NCI-H187 (cell line): Measurements from ENCODE around the gene STX18.
A peak's percentile ranks its signal among the peaks of the same experiment; 100 is the strongest.
"Not testable (repeated sequence)": the region's sequence is repeated elsewhere in the genome, so short reads cannot be mapped to it uniquely, and the experiment has no call there.

ENCODE experiments used
- DNase-seq, 2 experiments: peaks; one replicate each; lab custom pipeline; 2025; lab: John Stamatoyannopoulos, UW

STX18 gene

DNA sequence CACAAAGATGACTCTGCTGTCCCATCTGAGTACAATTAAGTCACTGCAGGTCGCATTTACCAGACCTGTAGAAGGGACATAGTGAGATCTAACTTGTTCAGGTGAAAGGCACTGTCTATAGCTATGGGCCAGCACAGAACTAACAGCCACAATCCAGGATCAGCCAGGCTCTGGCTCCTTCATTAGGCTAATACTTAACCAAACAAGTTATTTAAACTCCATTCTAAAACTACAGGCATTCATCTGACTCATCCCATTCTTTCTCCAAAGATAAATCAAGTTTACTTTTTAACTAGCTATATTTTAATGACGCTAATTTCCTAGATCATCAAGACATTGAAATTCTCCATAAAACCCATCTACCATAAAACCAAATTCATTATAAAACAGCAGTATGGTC is 62.5 kb downstream of the STX18 start:
- DNase-seq: no peak

- no peak for DNase-seq
These were observed 64.1 kb downstream of the STX18 start for GRCh38 chr4:4477796-4478195.

- DNase-seq: no peak
These were observed 64.5 kb downstream of the STX18 start for GRCh38 chr4:4477391-4477790.

- no peak for DNase-seq
These were observed 67.4 kb downstream of the STX18 start for GRCh38 chr4:4474476-4474875.

- no peak for DNase-seq
These were observed 69.4 kb downstream of the STX18 start for GRCh38 chr4:4472344-4472958.

- DNase-seq: no peak
These were observed 70.7 kb downstream of the STX18 start for GRCh38 chr4:4471195-4471594.

DNA sequence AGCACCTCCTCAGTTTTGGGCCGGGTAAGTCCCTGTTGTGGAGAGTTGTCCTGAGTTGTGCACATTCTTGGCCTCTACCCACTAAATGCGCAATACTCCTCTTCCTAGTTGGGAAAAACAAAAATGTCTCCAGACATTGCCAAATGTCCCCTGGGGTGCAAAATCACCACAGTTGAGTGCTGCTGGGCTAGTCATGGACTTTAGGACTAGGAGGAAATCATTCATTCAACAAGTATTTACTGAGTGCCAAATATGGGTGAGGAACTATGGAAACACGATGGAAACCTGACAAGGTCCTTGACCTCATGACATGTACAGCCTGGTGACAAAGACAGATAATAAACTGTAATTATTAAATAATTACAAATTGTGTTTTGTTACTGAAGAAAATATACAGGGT is 71.6 kb downstream of the STX18 start:
- DNase-seq: no peak

GRCh38 chr4:4465238-4465637 is 76.6 kb downstream of the STX18 start:
- not testable (repeated sequence) for DNase-seq

- DNase-seq: no peak
These were observed 78.9 kb downstream of the STX18 start for GRCh38 chr4:4462970-4463369.

GRCh38 chr4:4461850-4462249 is 80.0 kb downstream of the STX18 start:
- peak; percentile 15 to 57 for DNase-seq

- no peak for DNase-seq
These were observed 80.7 kb downstream of the STX18 start for GRCh38 chr4:4461178-4461577.

DNA sequence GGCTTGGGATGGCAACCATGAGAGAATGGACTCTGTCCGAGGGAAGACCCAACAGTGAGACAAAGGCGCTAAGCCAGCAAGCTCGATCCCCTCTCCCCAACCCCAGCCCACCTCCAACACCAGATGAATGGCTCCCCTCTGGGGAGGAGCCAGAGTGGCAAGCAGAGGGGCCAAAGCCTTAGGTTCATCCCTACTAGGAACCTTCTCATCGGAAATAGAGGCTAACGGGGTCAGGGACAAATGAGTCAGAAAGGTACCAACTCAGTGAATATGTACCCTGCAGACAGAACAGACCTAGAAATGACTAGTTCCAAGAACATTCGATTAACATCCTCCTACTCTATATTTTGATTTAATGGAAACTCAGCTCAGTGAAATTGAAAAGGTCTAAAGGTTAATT is 81.1 kb downstream of the STX18 start:
- DNase-seq: no peak

- DNase-seq: no peak
These were observed 82.7 kb downstream of the STX18 start for GRCh38 chr4:4459181-4459580.

DNA sequence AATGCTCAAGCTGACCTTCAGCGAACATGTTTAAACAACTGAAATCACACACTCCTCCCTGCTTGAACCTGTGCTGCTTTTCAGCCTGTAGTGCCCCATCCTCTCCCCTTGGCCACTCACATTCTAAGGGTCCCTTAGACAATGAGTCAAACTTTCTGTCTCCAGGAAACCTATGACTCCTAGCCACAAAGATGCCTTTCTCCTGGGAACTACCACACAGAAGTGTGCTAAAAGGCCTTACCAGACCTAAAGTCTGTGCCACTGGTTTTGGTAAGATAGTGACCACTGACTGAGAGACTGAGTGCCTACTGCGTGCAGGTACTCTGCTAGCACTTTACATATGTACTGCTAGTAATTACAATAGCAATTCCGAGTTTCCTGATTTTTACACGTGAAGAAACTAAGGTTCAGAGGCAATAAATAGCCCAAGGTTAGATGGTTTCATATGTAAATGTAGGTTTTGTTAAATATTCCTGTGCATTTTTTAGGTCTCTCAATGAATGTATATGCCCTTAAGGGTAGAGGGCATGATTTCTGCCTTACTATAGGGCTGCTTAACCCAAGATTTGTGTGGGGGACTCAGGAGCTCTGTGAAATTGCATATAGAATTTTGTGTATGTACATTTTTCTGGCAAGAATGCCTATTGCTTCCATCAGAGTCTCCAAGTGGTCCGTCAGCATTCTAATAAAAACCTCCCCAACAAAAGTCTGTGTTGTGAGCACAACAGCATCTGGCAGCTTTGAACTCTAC is 83.9 kb downstream of the STX18 start:
- DNase-seq: no peak

DNA sequence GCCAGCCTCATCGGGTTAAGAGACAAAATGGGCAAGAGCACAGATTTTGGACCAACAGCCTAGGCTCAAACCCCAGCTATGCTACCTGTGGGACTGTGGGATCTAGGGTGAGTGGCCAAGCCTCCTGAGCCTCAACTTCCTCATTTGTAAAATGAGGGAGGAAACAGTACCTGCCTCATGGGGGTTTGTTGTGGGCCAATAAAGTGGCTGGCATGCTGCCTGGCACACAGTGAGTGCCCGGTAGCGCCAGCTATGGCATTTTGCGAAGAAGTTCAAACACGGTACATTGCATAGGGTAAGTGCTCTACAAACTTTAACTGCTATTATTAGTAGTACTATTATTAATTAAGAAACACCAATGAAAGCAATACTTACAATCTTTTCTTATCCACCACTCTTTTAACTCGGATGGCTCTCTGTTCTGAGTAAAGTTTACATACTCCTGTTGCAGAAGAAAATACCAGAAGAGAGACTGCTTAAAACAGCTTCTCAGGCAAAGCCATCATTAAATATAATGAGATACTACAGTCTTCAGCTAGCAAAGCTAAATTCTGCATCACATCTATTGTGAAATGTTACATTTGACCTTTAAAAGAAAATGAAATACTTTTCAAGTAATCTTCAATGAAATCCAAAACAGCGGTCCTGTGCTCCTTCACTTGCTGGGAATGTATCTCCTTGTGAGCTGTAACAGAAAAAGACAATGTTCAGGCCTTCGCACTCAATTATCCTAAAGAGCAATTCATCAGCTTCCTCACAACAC is 84.9 kb downstream of the STX18 start:
- no peak for DNase-seq

GRCh38 chr4:4456351-4456750 is 85.5 kb downstream of the STX18 start:
- DNase-seq: no peak

DNA sequence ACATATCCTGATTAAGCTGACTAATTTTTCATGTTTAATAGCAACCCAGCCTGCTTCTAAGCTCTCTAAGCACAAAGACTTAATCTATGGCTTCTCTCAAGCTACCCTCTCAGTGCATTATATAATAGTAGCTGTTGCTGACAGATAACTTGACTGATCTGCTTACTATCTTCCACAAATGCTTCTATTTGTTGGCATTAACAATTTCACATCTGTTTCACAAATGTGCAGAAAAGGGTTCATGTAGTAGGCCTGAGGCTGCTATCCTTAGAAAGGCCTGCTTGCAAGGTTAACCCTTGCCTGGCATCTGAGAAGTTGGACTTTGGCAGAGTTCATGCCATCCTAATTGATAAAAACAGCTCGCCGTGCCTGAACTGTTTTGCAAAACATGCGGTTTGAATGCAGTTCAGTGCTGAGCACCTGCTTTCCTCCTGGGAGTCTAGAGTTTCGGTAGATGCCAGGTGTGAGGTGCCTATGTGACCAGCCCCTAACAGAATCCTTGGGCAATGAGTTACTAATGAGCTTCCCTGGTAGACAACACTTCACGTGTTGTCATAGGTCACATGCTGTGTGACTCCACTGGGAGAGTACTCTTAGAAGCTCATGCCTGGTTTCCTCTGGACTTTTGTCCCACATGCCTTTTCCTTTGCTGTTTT is 86.5 kb downstream of the STX18 start:
- peak; percentile 34 to 65 for DNase-seq

GRCh38 chr4:4446434-4446833 is 95.4 kb downstream of the STX18 start:
- DNase-seq: no peak

DNA sequence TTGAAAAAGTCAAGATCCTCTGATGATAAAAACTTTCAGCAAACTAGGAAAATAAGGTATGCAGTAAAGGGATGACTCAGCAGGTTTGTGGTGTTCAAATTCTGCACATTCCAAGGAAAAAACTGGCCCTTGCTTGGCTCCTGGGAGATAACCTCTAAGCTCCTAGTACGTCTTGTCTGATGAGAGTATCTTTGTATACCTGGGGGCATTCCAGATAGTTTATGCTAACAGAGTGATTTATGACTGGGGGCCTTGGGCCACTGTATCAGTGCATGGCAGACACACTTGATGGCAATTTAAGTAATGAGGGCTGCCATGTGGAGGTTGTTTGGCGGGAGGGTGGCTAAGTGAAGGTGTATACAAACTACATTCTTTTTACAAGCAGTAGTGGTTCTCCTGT is 98.0 kb downstream of the STX18 start:
- DNase-seq: no peak

- no peak for DNase-seq
These were observed 101.4 kb downstream of the STX18 start for GRCh38 chr4:4440333-4441061.

DNA sequence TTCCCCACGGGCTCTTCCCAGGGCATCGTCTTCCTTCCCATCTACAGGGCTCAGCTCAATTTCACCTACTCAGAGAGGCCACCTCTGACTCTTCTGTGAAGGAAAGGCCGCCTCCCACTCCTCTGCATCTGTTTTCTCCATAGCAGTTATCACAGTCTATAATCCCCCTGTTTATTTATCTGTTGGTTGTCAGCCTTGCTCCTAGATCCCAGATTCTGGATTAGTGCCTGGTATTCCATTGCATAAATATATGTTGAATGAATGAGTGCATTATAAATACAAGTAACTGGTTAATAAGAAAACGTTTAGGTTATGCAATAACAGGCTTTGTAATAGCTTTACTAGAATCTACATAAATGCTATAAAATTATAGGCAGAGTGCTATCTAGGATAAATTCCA is 102.1 kb downstream of the STX18 start:
- no peak for DNase-seq

DNA sequence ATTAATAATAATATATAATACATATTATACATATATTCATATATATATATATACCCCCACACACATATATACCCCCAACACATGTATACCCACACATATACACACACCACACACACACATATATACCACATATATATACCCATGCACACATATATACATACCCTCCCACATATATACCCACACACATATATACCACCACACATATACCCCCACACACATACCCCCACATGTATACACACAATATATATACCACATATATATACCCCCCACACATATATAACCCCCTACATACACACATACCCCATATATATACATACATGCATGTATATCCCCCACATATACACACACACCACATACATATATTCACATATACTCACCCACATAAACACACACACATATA is 103.0 kb downstream of the STX18 start:
- no peak for DNase-seq
